HEK293 (cell line): Measurements from ENCODE around the gene CYB5R3.

ENCODE experiments used
- HOXA7 ChIP-seq: sonication (generic); formaldehyde crosslinking; IDR thresholded peaks from 2 replicates; pipeline ENCODE4 v1.8.1; 2022; ENCODE audit warnings: missing genetic modification reagents, borderline replicate concordance
- WT1 ChIP-seq: fragments of 450-650 bp; formaldehyde crosslinking; IDR thresholded peaks from 2 replicates; pipeline ENCODE4 v1.5.1; 2016; ENCODE audit warnings: missing biosample characterization, missing genetic modification characterization
- YY2 ChIP-seq: fragments of 450-650 bp; formaldehyde crosslinking; IDR thresholded peaks from 2 replicates; pipeline ENCODE4 v1.5.1; 2016; ENCODE audit warnings: missing biosample characterization, missing genetic modification characterization
- ZNF16 ChIP-seq: fragments of 450-650 bp; formaldehyde crosslinking; IDR thresholded peaks from 2 replicates; pipeline ENCODE4 v1.5.1; 2016; ENCODE audit warnings: low read depth, missing biosample characterization, missing genetic modification characterization
- ZNF175 ChIP-seq: fragments of 450-650 bp; formaldehyde crosslinking; IDR thresholded peaks from 2 replicates; pipeline ENCODE4 v1.5.1; 2016; ENCODE audit warnings: missing biosample characterization, missing genetic modification characterization
- ZNF221 ChIP-seq: fragments of 450-650 bp; formaldehyde crosslinking; IDR thresholded peaks from 2 replicates; pipeline ENCODE4 v1.5.1; 2017; ENCODE audit warnings: missing biosample characterization, missing genetic modification characterization, borderline replicate concordance
- ZNF239 ChIP-seq: fragments of 450-650 bp; formaldehyde crosslinking; IDR thresholded peaks from 2 replicates; pipeline ENCODE4 v1.5.1; 2016; ENCODE audit warnings: missing biosample characterization, missing genetic modification characterization
- ZNF324 ChIP-seq: fragments of 450-650 bp; formaldehyde crosslinking; IDR thresholded peaks from 2 replicates; pipeline ENCODE4 v1.5.1; 2016; ENCODE audit warnings: missing biosample characterization, missing genetic modification characterization
- ZNF426 ChIP-seq: fragments of 450-650 bp; formaldehyde crosslinking; IDR thresholded peaks from 2 replicates; pipeline ENCODE4 v1.5.1; 2017; ENCODE audit warnings: missing biosample characterization, missing genetic modification characterization, mild to moderate bottlenecking, inconsistent platforms, moderate library complexity
- ZNF510 ChIP-seq: fragments of 450-650 bp; formaldehyde crosslinking; IDR thresholded peaks from 2 replicates; pipeline ENCODE4 v1.5.1; 2018; ENCODE audit warnings: mild to moderate bottlenecking, missing genetic modification characterization, missing biosample characterization; ENCODE audit not compliant: insufficient replicate concordance
- ZNF623 ChIP-seq: fragments of 450-650 bp; formaldehyde crosslinking; IDR thresholded peaks from 2 replicates; pipeline ENCODE4 v1.5.1; 2016; ENCODE audit warnings: missing biosample characterization, missing genetic modification characterization
- ZNF626 ChIP-seq: fragments of 450-650 bp; sonication (Bioruptor Pico); formaldehyde crosslinking; IDR thresholded peaks from 2 replicates; pipeline ENCODE4 v1.5.1; 2018; ENCODE audit warnings: missing biosample characterization, missing genetic modification characterization, inconsistent platforms
- ZNF76 ChIP-seq: fragments of 450-650 bp; formaldehyde crosslinking; IDR thresholded peaks from 2 replicates; pipeline ENCODE4; 2016; ENCODE audit warnings: low read depth, missing biosample characterization, missing genetic modification characterization, borderline replicate concordance
- ZNF776 ChIP-seq: fragments of 450-650 bp; formaldehyde crosslinking; IDR thresholded peaks from 2 replicates; pipeline ENCODE4 v1.5.0; 2017; ENCODE audit warnings: missing biosample characterization, missing genetic modification characterization, borderline replicate concordance
- ZNF785 ChIP-seq: fragments of 450-650 bp; formaldehyde crosslinking; IDR thresholded peaks from 2 replicates; pipeline ENCODE4 v1.5.1; 2016; ENCODE audit warnings: missing biosample characterization, missing genetic modification characterization
- ZSCAN23 ChIP-seq: fragments of 450-650 bp; formaldehyde crosslinking; IDR thresholded peaks from 2 replicates; pipeline ENCODE4 v1.5.1; 2016; ENCODE audit warnings: missing biosample characterization, missing genetic modification characterization
- TF ChIP-seq, protein P1 (sequence below): fragments of 450-650 bp; formaldehyde crosslinking; IDR thresholded peaks from 2 replicates; pipeline ENCODE4 v1.5.1; 2016; ENCODE audit warnings: missing biosample characterization, missing genetic modification characterization
- TF ChIP-seq, protein P2 (sequence below): fragments of 450-650 bp; formaldehyde crosslinking; IDR thresholded peaks from 2 replicates; pipeline ENCODE4 v1.5.1; 2016; ENCODE audit warnings: missing biosample characterization, missing genetic modification characterization
- TF ChIP-seq, protein P3 (sequence below): fragments of 450-650 bp; formaldehyde crosslinking; IDR thresholded peaks from 2 replicates; pipeline ENCODE4 v1.5.1; 2016; ENCODE audit warnings: missing biosample characterization, missing genetic modification characterization
- TF ChIP-seq, protein P4 (sequence below): fragments of 450-650 bp; formaldehyde crosslinking; IDR thresholded peaks from 2 replicates; pipeline ENCODE4 v1.5.1; 2016; ENCODE audit warnings: missing biosample characterization, missing genetic modification characterization
- TF ChIP-seq, protein P5 (sequence below): fragments of 450-650 bp; formaldehyde crosslinking; IDR thresholded peaks from 2 replicates; pipeline ENCODE4 v1.5.1; 2017; ENCODE audit warnings: missing biosample characterization, missing genetic modification characterization
- TF ChIP-seq, protein P6 (sequence below): fragments of 450-650 bp; formaldehyde crosslinking; IDR thresholded peaks from 2 replicates; pipeline ENCODE4 v1.5.1; 2016; ENCODE audit warnings: missing biosample characterization, missing genetic modification characterization
- TF ChIP-seq, protein P7 (sequence below): fragments of 450-650 bp; IDR thresholded peaks from 2 replicates; pipeline ENCODE4 v1.5.1; 2018; ENCODE audit warnings: missing biosample characterization, mild to moderate bottlenecking, missing genetic modification characterization
- TF ChIP-seq, protein P8 (sequence below): fragments of 450-650 bp; formaldehyde crosslinking; optimal IDR thresholded peaks from 2 replicates; pipeline ENCODE3; 2016; ENCODE audit warnings: missing biosample characterization, mild to moderate bottlenecking, missing genetic modification characterization

CYB5R3 gene

DNA sequence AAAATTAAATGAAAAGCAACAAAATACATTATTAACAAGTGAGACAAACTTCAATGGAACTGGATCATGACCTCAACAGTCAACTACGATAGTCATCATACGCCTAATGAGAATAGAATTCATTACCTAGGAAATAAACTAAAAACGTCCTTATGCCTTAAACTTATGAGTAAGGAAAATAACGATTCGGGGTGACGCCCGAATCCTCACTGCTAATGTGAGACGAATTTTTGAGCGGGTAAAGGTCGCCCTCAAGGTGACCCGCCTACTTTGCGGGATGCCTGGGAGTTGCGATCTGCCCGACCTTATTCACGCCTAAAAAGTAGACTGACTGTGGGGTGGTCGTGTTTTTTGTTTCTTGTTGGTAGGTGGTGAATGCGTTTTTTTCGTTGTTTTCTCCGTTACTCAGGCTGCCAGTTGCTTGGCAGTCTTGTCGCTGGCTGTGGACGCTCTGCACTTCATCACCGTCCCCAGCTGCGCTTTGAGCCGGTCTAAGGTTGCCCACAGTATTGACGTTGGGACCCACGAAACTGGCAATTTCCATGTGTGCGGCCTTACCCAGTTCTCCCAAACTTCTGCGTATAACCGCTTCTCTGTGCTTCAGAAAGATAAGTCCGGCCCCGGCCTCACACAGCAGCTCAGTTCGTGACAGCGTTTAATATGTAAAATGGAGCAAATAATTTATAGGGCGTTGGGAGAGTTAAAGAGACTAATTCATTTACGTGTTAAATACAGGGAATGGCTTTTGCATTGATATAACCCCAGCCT, 33.9 kb downstream of the CYB5R3 start (continued):
- TF ChIP-seq, protein P1, sequence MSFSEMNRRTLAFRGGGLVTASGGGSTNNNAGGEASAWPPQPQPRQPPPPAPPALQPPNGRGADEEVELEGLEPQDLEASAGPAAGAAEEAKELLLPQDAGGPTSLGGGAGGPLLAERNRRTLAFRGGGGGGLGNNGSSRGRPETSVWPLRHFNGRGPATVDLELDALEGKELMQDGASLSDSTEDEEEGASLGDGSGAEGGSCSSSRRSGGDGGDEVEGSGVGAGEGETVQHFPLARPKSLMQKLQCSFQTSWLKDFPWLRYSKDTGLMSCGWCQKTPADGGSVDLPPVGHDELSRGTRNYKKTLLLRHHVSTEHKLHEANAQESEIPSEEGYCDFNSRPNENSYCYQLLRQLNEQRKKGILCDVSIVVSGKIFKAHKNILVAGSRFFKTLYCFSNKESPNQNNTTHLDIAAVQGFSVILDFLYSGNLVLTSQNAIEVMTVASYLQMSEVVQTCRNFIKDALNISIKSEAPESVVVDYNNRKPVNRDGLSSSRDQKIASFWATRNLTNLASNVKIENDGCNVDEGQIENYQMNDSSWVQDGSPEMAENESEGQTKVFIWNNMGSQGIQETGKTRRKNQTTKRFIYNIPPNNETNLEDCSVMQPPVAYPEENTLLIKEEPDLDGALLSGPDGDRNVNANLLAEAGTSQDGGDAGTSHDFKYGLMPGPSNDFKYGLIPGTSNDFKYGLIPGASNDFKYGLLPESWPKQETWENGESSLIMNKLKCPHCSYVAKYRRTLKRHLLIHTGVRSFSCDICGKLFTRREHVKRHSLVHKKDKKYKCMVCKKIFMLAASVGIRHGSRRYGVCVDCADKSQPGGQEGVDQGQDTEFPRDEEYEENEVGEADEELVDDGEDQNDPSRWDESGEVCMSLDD: peak; percentile 89
- TF ChIP-seq ZNF626 (tag by site-specific recombination) (no peak), ZNF510 (tag by site-specific recombination) (no peak), ZNF239 (tag by site-specific recombination) (no peak), YY2 (no peak; the same call in 1 of the 2 replicates), ZNF776 (tag by site-specific recombination) (no peak), ZNF16 (tag by site-specific recombination) (0 out of 2 replicates have a peak, but pooled peaks have one; percentile 35), ZNF324 (tag by site-specific recombination) (peak; percentile 45), ZNF221 (tag by site-specific recombination) (no peak), ZNF175 (tag by site-specific recombination) (no peak), ZNF785 (tag by site-specific recombination) (peak; percentile 21; the same call in 1 of the 2 replicates), ZNF76 (tag by site-specific recombination) (no peak), WT1 (peak; percentile 10; the same call in 1 of the 2 replicates), ZSCAN23 (tag by site-specific recombination) (peak; percentile 95), ZNF623 (tag by site-specific recombination) (no peak), HOXA7 (CRISPR knock-in tag) (no peak), ZNF426 (tag by site-specific recombination) (no peak; the same call in 1 of the 2 replicates)
- TF ChIP-seq, protein P2, sequence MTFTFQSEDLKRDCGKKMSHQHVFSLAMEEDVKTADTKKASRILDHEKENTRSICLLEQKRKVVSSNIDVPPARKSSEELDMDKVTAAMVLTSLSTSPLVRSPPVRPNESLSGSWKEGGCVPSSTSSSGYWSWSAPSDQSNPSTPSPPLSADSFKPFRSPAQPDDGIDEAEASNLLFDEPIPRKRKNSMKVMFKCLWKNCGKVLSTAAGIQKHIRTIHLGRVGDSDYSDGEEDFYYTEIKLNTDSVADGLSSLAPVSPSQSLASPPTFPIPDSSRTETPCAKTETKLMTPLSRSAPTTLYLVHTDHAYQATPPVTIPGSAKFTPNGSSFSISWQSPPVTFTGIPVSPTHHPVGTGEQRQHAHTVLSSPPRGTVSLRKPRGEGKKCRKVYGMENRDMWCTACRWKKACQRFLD (tag by site-specific recombination): no peak
- TF ChIP-seq, protein P3, sequence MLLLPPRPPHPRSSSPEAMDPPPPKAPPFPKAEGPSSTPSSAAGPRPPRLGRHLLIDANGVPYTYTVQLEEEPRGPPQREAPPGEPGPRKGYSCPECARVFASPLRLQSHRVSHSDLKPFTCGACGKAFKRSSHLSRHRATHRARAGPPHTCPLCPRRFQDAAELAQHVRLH: peak; percentile 5; the same call in 1 of the 2 replicates
- TF ChIP-seq, protein P4, sequence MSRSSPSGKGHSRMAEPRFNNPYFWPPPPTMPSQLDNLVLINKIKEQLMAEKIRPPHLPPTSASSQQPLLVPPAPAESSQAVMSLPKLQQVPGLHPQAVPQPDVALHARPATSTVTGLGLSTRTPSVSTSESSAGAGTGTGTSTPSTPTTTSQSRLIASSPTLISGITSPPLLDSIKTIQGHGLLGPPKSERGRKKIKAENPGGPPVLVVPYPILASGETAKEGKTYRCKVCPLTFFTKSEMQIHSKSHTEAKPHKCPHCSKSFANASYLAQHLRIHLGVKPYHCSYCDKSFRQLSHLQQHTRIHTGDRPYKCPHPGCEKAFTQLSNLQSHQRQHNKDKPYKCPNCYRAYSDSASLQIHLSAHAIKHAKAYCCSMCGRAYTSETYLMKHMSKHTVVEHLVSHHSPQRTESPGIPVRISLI (tag by site-specific recombination): peak; percentile 99
- TF ChIP-seq, protein P5, sequence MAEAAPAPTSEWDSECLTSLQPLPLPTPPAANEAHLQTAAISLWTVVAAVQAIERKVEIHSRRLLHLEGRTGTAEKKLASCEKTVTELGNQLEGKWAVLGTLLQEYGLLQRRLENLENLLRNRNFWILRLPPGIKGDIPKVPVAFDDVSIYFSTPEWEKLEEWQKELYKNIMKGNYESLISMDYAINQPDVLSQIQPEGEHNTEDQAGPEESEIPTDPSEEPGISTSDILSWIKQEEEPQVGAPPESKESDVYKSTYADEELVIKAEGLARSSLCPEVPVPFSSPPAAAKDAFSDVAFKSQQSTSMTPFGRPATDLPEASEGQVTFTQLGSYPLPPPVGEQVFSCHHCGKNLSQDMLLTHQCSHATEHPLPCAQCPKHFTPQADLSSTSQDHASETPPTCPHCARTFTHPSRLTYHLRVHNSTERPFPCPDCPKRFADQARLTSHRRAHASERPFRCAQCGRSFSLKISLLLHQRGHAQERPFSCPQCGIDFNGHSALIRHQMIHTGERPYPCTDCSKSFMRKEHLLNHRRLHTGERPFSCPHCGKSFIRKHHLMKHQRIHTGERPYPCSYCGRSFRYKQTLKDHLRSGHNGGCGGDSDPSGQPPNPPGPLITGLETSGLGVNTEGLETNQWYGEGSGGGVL (tag by site-specific recombination): 0 out of 2 replicates have a peak, but pooled peaks have one; percentile 20
- TF ChIP-seq, protein P6, sequence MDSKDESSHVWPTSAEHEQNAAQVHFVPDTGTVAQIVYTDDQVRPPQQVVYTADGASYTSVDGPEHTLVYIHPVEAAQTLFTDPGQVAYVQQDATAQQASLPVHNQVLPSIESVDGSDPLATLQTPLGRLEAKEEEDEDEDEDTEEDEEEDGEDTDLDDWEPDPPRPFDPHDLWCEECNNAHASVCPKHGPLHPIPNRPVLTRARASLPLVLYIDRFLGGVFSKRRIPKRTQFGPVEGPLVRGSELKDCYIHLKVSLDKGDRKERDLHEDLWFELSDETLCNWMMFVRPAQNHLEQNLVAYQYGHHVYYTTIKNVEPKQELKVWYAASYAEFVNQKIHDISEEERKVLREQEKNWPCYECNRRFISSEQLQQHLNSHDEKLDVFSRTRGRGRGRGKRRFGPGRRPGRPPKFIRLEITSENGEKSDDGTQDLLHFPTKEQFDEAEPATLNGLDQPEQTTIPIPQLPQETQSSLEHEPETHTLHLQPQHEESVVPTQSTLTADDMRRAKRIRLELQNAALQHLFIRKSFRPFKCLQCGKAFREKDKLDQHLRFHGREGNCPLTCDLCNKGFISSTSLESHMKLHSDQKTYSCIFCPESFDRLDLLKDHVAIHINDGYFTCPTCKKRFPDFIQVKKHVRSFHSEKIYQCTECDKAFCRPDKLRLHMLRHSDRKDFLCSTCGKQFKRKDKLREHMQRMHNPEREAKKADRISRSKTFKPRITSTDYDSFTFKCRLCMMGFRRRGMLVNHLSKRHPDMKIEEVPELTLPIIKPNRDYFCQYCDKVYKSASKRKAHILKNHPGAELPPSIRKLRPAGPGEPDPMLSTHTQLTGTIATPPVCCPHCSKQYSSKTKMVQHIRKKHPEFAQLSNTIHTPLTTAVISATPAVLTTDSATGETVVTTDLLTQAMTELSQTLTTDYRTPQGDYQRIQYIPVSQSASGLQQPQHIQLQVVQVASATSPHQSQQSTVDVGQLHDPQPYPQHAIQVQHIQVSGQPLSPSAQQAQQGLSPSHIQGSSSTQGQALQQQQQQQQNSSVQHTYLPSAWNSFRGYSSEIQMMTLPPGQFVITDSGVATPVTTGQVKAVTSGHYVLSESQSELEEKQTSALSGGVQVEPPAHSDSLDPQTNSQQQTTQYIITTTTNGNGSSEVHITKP (tag by site-specific recombination): peak; percentile 78
- TF ChIP-seq, protein P7, sequence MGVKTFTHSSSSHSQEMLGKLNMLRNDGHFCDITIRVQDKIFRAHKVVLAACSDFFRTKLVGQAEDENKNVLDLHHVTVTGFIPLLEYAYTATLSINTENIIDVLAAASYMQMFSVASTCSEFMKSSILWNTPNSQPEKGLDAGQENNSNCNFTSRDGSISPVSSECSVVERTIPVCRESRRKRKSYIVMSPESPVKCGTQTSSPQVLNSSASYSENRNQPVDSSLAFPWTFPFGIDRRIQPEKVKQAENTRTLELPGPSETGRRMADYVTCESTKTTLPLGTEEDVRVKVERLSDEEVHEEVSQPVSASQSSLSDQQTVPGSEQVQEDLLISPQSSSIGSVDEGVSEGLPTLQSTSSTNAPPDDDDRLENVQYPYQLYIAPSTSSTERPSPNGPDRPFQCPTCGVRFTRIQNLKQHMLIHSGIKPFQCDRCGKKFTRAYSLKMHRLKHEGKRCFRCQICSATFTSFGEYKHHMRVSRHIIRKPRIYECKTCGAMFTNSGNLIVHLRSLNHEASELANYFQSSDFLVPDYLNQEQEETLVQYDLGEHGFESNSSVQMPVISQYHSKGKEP: no peak
- TF ChIP-seq, protein P8, sequence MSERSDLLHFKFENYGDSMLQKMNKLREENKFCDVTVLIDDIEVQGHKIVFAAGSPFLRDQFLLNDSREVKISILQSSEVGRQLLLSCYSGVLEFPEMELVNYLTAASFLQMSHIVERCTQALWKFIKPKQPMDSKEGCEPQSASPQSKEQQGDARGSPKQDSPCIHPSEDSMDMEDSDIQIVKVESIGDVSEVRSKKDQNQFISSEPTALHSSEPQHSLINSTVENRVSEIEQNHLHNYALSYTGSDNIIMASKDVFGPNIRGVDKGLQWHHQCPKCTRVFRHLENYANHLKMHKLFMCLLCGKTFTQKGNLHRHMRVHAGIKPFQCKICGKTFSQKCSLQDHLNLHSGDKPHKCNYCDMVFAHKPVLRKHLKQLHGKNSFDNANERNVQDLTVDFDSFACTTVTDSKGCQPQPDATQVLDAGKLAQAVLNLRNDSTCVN: no peak
